Mesothelial cell of epicardium (in vitro differentiated cells): ENCODE measurements around the gene APOBEC3A. TPM values are rescaled to one million over a fixed set of nuclear protein-coding genes. Genes with fewer than 3 reads are reported as not detected.

Source experiments
- DNase-seq, 2 experiments: peaks; one replicate each; pipeline ENCODE4 v3.0.0; 2021; ENCODE audit warnings: low spot score in 2 of 2; ENCODE audit not compliant: unreplicated experiment in 2 of 2
- H3K27ac Mint-ChIP-seq: 2 replicates; pipeline ENCODE4 v1.8.0; 2021; ENCODE audit warnings: mixed read lengths
- H3K27me3 Mint-ChIP-seq: 2 replicates; pipeline ENCODE4 v1.8.0; 2021; ENCODE audit warnings: low read depth, mixed read lengths
- H3K36me3 Mint-ChIP-seq: 2 replicates; pipeline ENCODE4 v1.8.0; 2021; ENCODE audit warnings: mixed read lengths
- H3K4me1 Mint-ChIP-seq: 2 replicates; pipeline ENCODE4 v1.8.0; 2021; ENCODE audit warnings: mixed read lengths
- H3K4me3 Mint-ChIP-seq: 2 replicates; pipeline ENCODE4 v1.8.0; 2021; ENCODE audit warnings: mild to moderate bottlenecking, moderate library complexity, mixed read lengths
- H3K9me3 Mint-ChIP-seq: 2 replicates; pipeline ENCODE4 v1.8.0; 2021; ENCODE audit warnings: mixed read lengths
- total RNA-seq: library from RNA; stranded (reverse); gene quantifications from 3 replicates; pipeline ENCODE4 v1.2.1, GENCODE V29; 2021
- TF ChIP-seq, protein P1 (sequence below): fragments of 200-600 bp; sonication (generic); IDR thresholded peaks from one replicate; pipeline ENCODE4 v1.5.0; 2021; ENCODE audit warnings: antibody characterized with exemption; ENCODE audit not compliant: unreplicated experiment

APOBEC3A gene
- total RNA-seq, 1 donor from 2014 or later: not detected

DNA sequence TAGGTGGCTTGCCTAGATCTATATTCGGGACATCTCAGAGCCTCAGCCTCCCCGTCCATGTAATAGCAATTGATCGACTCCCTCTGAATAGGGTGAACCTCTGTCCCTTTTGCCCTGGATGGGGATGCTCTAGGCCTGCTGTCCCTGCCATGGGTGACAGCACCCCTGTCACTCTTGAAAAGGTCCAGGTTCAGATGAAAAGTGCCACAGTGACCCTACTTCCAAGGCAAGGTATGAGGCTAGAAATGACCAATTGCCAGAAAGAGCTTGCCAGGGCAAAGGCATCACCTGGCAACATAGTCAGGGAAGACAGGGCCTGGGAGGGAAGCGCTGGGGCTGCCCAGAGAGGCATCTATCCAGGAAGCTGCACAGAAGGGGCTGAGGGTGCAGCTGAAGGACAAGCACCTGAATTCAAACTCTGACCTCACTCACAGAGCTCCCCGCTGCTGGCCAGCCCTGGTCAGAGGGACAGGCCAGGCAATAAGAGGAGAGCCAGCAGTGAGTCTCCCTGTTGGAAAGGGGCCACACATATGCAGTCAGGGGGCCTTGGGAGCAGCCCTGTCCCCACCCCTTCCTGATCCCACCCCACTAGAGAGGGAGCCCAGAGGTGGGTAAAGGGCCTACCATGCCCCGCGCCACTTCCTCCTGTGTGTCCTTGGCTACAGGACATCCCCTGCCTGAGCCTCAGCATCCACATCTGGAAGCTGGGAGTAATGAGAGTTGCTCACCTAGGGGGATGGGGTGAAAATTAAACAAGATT, 9.0 kb upstream of the APOBEC3A start:
- TF ChIP-seq, protein P1, sequence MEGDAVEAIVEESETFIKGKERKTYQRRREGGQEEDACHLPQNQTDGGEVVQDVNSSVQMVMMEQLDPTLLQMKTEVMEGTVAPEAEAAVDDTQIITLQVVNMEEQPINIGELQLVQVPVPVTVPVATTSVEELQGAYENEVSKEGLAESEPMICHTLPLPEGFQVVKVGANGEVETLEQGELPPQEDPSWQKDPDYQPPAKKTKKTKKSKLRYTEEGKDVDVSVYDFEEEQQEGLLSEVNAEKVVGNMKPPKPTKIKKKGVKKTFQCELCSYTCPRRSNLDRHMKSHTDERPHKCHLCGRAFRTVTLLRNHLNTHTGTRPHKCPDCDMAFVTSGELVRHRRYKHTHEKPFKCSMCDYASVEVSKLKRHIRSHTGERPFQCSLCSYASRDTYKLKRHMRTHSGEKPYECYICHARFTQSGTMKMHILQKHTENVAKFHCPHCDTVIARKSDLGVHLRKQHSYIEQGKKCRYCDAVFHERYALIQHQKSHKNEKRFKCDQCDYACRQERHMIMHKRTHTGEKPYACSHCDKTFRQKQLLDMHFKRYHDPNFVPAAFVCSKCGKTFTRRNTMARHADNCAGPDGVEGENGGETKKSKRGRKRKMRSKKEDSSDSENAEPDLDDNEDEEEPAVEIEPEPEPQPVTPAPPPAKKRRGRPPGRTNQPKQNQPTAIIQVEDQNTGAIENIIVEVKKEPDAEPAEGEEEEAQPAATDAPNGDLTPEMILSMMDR: no peak
- no peak for DNase-seq
- no peak overlapping the region for H3K4me3 Mint-ChIP-seq
- peaks cover 4% of the 10 kb centered on the region for H3K27me3 Mint-ChIP-seq
- no peaks in the 10 kb centered on the region for H3K36me3 Mint-ChIP-seq
- peaks cover 23% of the 10 kb centered on the region for H3K4me1 Mint-ChIP-seq
- H3K9me3 Mint-ChIP-seq: no peaks in the 10 kb centered on the region
- no peak overlapping the region for H3K27ac Mint-ChIP-seq

DNA sequence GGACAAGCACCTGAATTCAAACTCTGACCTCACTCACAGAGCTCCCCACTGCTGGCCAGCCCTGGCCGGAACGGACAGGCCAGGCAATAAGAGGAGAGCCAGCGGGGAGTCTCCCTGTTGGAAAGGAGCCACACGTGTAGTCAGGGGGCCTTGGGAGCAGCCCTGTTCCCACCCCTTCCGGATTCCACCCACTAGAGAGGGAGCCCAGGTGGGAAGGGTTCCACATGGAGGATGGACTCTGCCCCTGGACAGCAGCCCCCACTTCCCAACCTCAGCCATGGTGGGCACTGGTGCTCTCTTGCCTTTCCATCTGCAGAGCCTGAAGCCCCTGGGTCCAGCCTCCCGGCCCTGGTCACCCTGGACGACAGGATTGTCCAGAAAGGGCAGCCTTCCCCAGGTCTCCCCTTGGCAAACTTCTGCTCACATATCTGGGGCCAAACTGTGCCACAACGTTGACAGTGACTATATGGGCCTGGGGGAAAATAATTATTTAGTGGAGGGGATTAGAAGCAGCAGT, 7.5 kb upstream of the APOBEC3A start:
- no peak for DNase-seq
- H3K27ac Mint-ChIP-seq: no peak overlapping the region

DNA sequence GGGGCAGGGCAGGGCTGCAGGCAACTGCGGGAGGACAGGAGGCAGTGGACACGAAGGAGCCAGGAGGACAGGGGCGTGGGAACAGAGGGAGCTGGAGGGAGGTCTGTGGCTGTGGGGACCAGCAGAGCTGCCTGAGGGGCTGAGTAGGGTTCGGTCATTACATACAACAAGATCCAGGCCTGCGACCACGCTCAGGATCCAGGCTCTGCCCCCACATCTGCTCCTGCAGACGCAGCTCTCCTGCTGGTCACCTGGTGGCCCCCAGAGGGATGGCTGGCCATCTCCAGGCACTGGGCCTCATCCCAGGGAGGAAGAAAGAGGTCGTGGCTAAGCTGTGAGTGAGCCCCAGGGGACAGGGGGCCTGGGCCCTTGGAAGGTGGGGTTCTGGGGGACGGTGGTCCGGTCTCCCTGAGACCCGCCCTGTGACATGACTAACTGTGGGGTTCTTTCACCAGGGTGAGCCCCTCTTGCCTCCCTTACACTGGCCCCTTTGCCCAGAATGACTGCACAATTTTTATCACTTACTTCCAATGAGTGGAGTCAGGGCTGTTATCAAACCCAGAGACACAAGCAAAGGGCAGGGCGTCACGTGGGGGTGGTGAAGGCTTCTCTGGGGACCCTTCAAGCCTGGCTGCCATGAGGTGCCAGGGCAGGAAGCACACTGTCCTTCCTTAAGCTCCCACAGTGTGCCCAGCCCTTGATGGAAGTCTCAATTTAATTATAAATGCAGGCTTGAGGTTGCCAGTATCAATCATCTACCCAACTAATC, 6.7 kb upstream of the APOBEC3A start:
- Mint-ChIP-seq H3K9me3 (no peaks in the 10 kb centered on the region), H3K27ac (no peak overlapping the region), H3K27me3 (peaks cover 5% of the 10 kb centered on the region), H3K36me3 (no peaks in the 10 kb centered on the region), H3K4me3 (no peak overlapping the region), H3K4me1 (peaks cover 23% of the 10 kb centered on the region)
- TF ChIP-seq, protein P1: no peak
- no peak for DNase-seq

More for the DNA sequence above, 7.5 kb upstream of the APOBEC3A start:
- no peaks in the 10 kb centered on the region for H3K36me3 Mint-ChIP-seq
- H3K4me3 Mint-ChIP-seq: no peak overlapping the region
- peaks cover 23% of the 10 kb centered on the region for H3K4me1 Mint-ChIP-seq
- H3K27me3 Mint-ChIP-seq: peaks cover 2% of the 10 kb centered on the region
- TF ChIP-seq, protein P1: no peak
- no peaks in the 10 kb centered on the region for H3K9me3 Mint-ChIP-seq

DNA sequence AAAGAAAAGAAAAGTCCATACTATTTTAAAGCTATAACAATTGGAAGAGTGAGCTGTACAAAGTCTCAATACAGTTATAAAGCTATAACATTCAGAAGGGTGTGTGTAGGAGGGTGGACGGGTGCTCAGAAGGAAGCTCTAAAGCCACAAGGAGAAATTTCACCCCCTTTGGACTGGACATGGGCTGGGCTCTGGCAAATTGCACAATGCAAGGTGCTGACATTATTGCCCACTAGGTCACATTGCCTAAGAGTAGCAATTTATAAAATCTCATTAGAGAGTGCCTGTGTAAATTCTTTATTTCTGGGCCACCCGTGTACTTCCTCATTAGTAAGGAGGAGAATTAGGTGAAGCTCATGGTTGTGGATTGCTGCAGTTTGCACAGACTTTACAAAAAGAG, 5.7 kb upstream of the APOBEC3A start:
- H3K27me3 Mint-ChIP-seq: peaks cover 8% of the 10 kb centered on the region

DNA sequence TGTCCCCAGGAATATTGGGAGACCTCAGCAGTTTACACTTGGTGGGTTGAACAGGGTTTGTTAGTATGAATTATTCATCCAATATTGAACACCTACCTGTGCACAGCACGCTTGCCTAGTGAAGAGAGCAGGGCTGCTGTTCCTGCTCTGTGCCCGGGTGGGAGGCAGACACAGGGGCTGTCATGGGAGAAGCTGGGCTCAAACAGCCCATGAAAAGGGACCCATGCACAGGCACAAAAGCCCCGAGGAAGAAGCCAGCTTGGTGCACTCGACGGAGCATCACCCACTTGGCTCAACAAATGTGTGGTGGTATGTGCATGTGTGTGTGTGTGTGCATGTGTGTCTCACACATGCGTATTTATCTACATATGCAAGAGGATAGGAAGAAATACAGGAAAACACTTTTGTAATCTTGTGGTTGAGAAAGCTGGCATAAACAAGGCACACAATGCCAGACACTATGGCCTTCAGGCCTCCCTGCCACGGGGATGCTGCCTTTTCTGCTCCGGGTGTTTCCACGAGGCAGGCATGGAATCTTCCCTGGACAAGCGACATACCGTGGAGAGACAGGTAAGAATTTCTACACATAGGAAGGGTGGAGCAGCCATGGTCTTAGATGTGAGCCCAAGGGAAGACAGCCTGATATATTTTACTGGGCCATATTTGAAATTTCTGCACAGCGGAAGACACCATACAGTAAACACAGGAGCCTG, 5.0 kb upstream of the APOBEC3A start:
- no peak for DNase-seq

More for the DNA sequence above, 5.7 kb upstream of the APOBEC3A start:
- TF ChIP-seq, protein P1: no peak
- Mint-ChIP-seq H3K4me3 (no peak overlapping the region), H3K27ac (no peak overlapping the region), H3K36me3 (no peaks in the 10 kb centered on the region), H3K9me3 (no peaks in the 10 kb centered on the region), H3K4me1 (peaks cover 13% of the 10 kb centered on the region)
- no peak for DNase-seq

More for the DNA sequence above, 5.0 kb upstream of the APOBEC3A start:
- no peak overlapping the region for H3K4me3 Mint-ChIP-seq
- peaks cover 12% of the 10 kb centered on the region for H3K27me3 Mint-ChIP-seq
- TF ChIP-seq, protein P1: no peak
- no peaks in the 10 kb centered on the region for H3K36me3 Mint-ChIP-seq
- H3K9me3 Mint-ChIP-seq: no peaks in the 10 kb centered on the region
- H3K27ac Mint-ChIP-seq: no peak overlapping the region
- H3K4me1 Mint-ChIP-seq: peaks cover 7% of the 10 kb centered on the region
